HCT116 (cell line): ENCODE measurements around the gene NAA20. TPM values are rescaled to one million over a fixed set of nuclear protein-coding genes. Genes with fewer than 3 reads are reported as not detected.

ENCODE experiments used
- ATAC-seq: fragments of 200-7000 bp; cut with Tn5 transposase; 2 replicates; pipeline ENCODE4 v1.9.1; 2020; ENCODE audit warnings: mild to moderate bottlenecking, moderate library complexity
- BruUV-seq: library from RNA; stranded (reverse); fragments of 400-500 nt; replicated peaks from 2 replicates; lab custom pipeline; 2021; lab: Mats Ljungman, UMichigan
- CTCF ChIA-PET: fragments of 300-600 bp; sonication (Branson Sonifier 250); formaldehyde crosslinking; loops from one replicate; lab custom pipeline; 2021; ENCODE audit warnings: antibody characterized with exemption; lab: Charles Lee
- POLR2A ChIA-PET: fragments of 300-600, 350-600 bp; sonication (Branson Sonifier 250); formaldehyde crosslinking; loops from one replicate; lab custom pipeline; 2021; ENCODE audit warnings: antibody characterized with exemption; lab: Charles Lee
- RAD21 ChIA-PET, 2 experiments: fragments of 300-600 bp; sonication (Branson Sonifier 250); formaldehyde crosslinking; loops; one replicate each; lab custom pipeline; 2023; ENCODE audit warnings: low total read pairs in 2 of 2; ENCODE audit not compliant: uncharacterized antibody in 2 of 2, unreplicated experiment in 2 of 2, low non-redundant PET in 1 of 2; lab: Charles Lee
- DNase-seq: peaks from one replicate; pipeline ENCODE4 v3.0.0-alpha.2; 2010; ENCODE audit warnings: low read depth, low spot score
- H2AFZ ChIP-seq: fragments of 200-600 bp; shearing (Covaris generic), sonication (generic); 2 replicates; pipeline ENCODE4 v1.6.1; 2017; ENCODE audit warnings: low read depth, mixed run types, mixed read lengths, antibody characterized with exemption, low read length; ENCODE audit not compliant: poor library complexity, severe bottlenecking
- H3K27ac ChIP-seq: 2 replicates; pipeline ENCODE4 v1.5.1; 2012; ENCODE audit warnings: low read depth, low read length
- H3K27me3 ChIP-seq: fragments of 200-600 bp; sonication (generic); 2 replicates; pipeline ENCODE4 v1.6.1; 2016; ENCODE audit warnings: mixed run types, low read length, mixed read lengths; ENCODE audit not compliant: insufficient read depth
- H3K36me3 ChIP-seq, 2 experiments: fragments of 200-500 bp in 1 of 2; fragments of 200-600 bp in 1 of 2; sonication (Bioruptor generic) in 1 of 2; sonication (generic) in 1 of 2; 2 replicates each; pipeline versions ENCODE4 v1.5.1 to v1.6.1; 2014 to 2016; ENCODE audit warnings: low read length in 2 of 2, inconsistent platforms in 1 of 2, mixed read lengths in 1 of 2, mixed run types in 1 of 2; ENCODE audit not compliant: insufficient read depth in 2 of 2, control insufficient read depth in 1 of 2
- H3K4me1 ChIP-seq, 2 experiments: fragments of 200-600 bp in 1 of 2; sonication (generic) in 1 of 2; 2 replicates each; pipeline versions ENCODE4 v1.5.1 to v1.6.1; 2012 to 2017; ENCODE audit warnings: low read length in 2 of 2, inconsistent platforms in 1 of 2, mild to moderate bottlenecking in 1 of 2, mixed read lengths in 1 of 2, mixed run types in 1 of 2, moderate library complexity in 1 of 2; ENCODE audit not compliant: insufficient read depth in 2 of 2, control insufficient read depth in 1 of 2
- H3K4me2 ChIP-seq: fragments of 200-600 bp; sonication (generic); 2 replicates; pipeline ENCODE4 v1.6.1; 2017; ENCODE audit warnings: mixed run types, low read length, mixed read lengths
- H3K4me3 ChIP-seq, 2 experiments: fragments of 200-600 bp in 1 of 2; sonication (generic) in 1 of 2; replicated peaks in 1 of 2; 2 replicates each; pipeline ENCODE4 v1.5.1; 2011 to 2016; ENCODE audit warnings: low read length in 2 of 2, control low read depth in 1 of 2, low read depth in 1 of 2, mild to moderate bottlenecking in 1 of 2, mixed read lengths in 1 of 2, mixed run types in 1 of 2
- H3K79me2 ChIP-seq: fragments of 200-600 bp; sonication (generic); 2 replicates; pipeline ENCODE4 v1.6.1; 2017; ENCODE audit warnings: mild to moderate bottlenecking, mixed run types, low read length, moderate library complexity, mixed read lengths; ENCODE audit not compliant: insufficient read depth
- H3K9ac ChIP-seq: fragments of 200-600 bp; sonication (generic); 2 replicates; pipeline ENCODE4 v1.6.1; 2016; ENCODE audit warnings: low read length, mixed read lengths
- H3K9me2 ChIP-seq: fragments of 200-600 bp; sonication (generic), shearing (Covaris generic); 2 replicates; pipeline ENCODE4 v1.6.1; 2017; ENCODE audit warnings: mixed run types, mild to moderate bottlenecking, moderate library complexity; ENCODE audit not compliant: insufficient read depth
- H3K9me3 ChIP-seq, 2 experiments: fragments of 200-500 bp in 1 of 2; fragments of 200-600 bp in 1 of 2; sonication (Bioruptor generic) in 1 of 2; sonication (generic) in 1 of 2; 2 replicates each; pipeline ENCODE4 v1.6.1; 2014 to 2017; ENCODE audit warnings: low read length in 2 of 2, mixed read lengths in 2 of 2, inconsistent platforms in 1 of 2, low read depth in 1 of 2, mild to moderate bottlenecking in 1 of 2, mixed run types in 1 of 2, moderate library complexity in 1 of 2; ENCODE audit not compliant: control insufficient read depth in 1 of 2, insufficient read depth in 1 of 2
- H4K20me1 ChIP-seq: fragments of 200-600 bp; sonication (generic), shearing (Covaris generic); 2 replicates; pipeline ENCODE4 v1.6.1; 2017; ENCODE audit warnings: mixed run types, mild to moderate bottlenecking, moderate library complexity; ENCODE audit not compliant: insufficient read depth
- CBX3 ChIP-seq: IDR thresholded peaks from 2 replicates; pipeline ENCODE4 v1.6.1; 2012; ENCODE audit warnings: low read depth
- EGR1 ChIP-seq: IDR thresholded peaks from 2 replicates; pipeline ENCODE4 v1.6.1; 2012; ENCODE audit warnings: low read depth
- EZH2 ChIP-seq: fragments of 200-600 bp; sonication (generic); IDR thresholded peaks from 2 replicates; pipeline ENCODE4 v1.6.1; 2017; ENCODE audit warnings: antibody characterized with exemption, mixed run types
- FOSL1 ChIP-seq: IDR thresholded peaks from 2 replicates; pipeline ENCODE4 v1.6.1; 2012; ENCODE audit warnings: low read depth
- JUND ChIP-seq: IDR thresholded peaks from 2 replicates; pipeline ENCODE4 v1.6.1; 2012
- POLR2A ChIP-seq: IDR thresholded peaks from 2 replicates; pipeline ENCODE4 v1.7.0; 2011; ENCODE audit warnings: borderline replicate concordance; ENCODE audit not compliant: insufficient read depth, insufficient read length; ENCODE audit errors: extremely low read depth
- RAD21 ChIP-seq: IDR thresholded peaks from 2 replicates; pipeline ENCODE4 v1.6.1; 2012; ENCODE audit warnings: low read depth, mild to moderate bottlenecking
- REST ChIP-seq: IDR thresholded peaks from 2 replicates; pipeline ENCODE4 v1.6.1; 2012; ENCODE audit warnings: low read depth
- SIN3A ChIP-seq: IDR thresholded peaks from 2 replicates; pipeline ENCODE4 v1.6.1; 2012; ENCODE audit warnings: low read depth
- SRF ChIP-seq: IDR thresholded peaks from 2 replicates; pipeline ENCODE4 v1.6.1; 2012; ENCODE audit warnings: low read depth
- TCF7L2 ChIP-seq: IDR thresholded peaks from 2 replicates; pipeline ENCODE4 v1.7.0; 2011; ENCODE audit warnings: borderline replicate concordance, inconsistent platforms; ENCODE audit not compliant: insufficient read depth, insufficient read length; ENCODE audit errors: extremely low read depth
- YY1 ChIP-seq: IDR thresholded peaks from 2 replicates; pipeline ENCODE4 v1.6.1; 2011; ENCODE audit warnings: low read length, low read depth, moderate library complexity, mild to moderate bottlenecking; ENCODE audit not compliant: insufficient replicate concordance; ENCODE audit errors: extremely low read depth
- ZBTB33 ChIP-seq: IDR thresholded peaks from 2 replicates; pipeline ENCODE4 v1.6.1; 2011; ENCODE audit warnings: mild to moderate bottlenecking, low read length, moderate library complexity; ENCODE audit not compliant: insufficient replicate concordance; ENCODE audit errors: extremely low read depth
- ZFX ChIP-seq: fragments of 450-650 bp; IDR thresholded peaks from 2 replicates; pipeline ENCODE4 v1.6.1; 2017
- intact Hi-C: fragments of 100-400 bp; cut with micrococcal nuclease; formaldehyde crosslinking; loops from 2 replicates; pipeline ENCODE4 v1.10.0; 2022
- total RNA-seq: library from RNA; stranded (reverse); gene quantifications from one replicate; pipeline ENCODE4 v1.2.1, GENCODE V29; 2021; ENCODE audit not compliant: unreplicated experiment
- TF ChIP-seq, protein P1 (sequence below), 3 experiments: fragments of 200-600 bp in 1 of 3; sonication (generic) in 1 of 3; IDR thresholded peaks in 2 of 3; conservative IDR thresholded peaks in 1 of 3; 2 replicates each; pipeline ENCODE4 v1.5.1; 2012 to 2017; ENCODE audit warnings: low read depth in 2 of 3, low read length in 2 of 3, antibody characterized with exemption in 1 of 3, borderline replicate concordance in 1 of 3, control low read depth in 1 of 3, mild to moderate bottlenecking in 1 of 3, mixed read lengths in 1 of 3, mixed run types in 1 of 3, moderate library complexity in 1 of 3; ENCODE audit not compliant: insufficient read depth in 1 of 3
- TF ChIP-seq, protein P2 (sequence below): IDR thresholded peaks from 2 replicates; pipeline ENCODE4 v1.6.1; 2012
- TF ChIP-seq, protein P3 (sequence below): IDR thresholded peaks from 2 replicates; pipeline ENCODE4 v1.6.1; 2012

NAA20 gene
- total RNA-seq, 1 experiment from 2014 or later: 71.5 TPM

DNA sequence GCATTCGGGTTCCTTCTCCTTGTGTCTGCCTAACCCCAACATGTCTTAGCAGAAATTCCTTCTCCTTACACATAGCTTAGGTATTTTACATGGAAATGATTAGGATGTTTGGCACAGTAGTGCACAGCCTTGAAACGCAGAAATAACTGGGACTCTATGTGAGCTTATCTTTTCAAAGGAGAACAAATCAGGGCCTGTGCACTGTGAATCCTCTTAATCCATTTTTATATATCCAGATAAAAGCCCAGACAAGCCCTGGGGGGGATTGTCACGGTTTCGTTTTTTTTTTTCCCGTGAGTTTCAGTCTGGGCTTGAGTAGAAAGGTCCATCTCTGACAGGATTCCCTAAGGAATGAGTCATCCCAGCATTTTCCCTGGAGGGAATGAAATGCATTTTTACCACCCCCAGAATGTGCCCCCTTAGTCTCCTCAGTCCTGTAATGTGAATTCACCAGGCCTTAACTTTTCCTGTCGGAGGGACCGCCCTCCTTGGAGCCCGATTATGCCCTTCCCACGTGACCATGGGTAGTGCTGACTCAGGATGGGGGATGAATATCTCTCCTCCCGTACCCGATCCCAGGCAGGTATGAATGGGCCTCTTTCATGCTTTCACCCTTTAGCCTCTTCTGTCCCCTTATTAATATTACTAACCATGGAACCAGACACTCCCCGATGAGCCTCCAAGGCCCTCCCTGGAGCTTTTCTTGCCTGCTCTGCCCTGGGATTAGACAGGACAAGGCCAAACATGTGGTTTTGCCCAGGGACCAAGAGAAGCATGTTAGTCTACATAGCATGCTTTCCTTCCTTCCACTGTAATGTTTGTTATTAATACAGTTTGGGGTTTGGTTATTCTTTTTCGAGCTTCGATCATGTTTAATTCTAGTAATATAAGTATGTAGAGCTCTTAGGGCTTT, 23.9 kb upstream of the NAA20 start:
- RAD21 ChIA-PET: interaction anchor here in 1 of 2 experiments (0.6 to 1.1 kb wide), 2 partner anchors 16 to 81 kb away, joined by 3 to 4 read pairs; no protein-coding TSS in a partner anchor
- no peak for TF ChIP-seq ZBTB33
- no peak for TF ChIP-seq REST
- no peak for TF ChIP-seq TCF7L2
- peak; percentile 44 for TF ChIP-seq POLR2A
- TF ChIP-seq EGR1: no peak
- peak; percentile 52 for TF ChIP-seq FOSL1
- TF ChIP-seq SIN3A: no peak; the same call in 1 of the 2 replicates
- TF ChIP-seq, protein P1, sequence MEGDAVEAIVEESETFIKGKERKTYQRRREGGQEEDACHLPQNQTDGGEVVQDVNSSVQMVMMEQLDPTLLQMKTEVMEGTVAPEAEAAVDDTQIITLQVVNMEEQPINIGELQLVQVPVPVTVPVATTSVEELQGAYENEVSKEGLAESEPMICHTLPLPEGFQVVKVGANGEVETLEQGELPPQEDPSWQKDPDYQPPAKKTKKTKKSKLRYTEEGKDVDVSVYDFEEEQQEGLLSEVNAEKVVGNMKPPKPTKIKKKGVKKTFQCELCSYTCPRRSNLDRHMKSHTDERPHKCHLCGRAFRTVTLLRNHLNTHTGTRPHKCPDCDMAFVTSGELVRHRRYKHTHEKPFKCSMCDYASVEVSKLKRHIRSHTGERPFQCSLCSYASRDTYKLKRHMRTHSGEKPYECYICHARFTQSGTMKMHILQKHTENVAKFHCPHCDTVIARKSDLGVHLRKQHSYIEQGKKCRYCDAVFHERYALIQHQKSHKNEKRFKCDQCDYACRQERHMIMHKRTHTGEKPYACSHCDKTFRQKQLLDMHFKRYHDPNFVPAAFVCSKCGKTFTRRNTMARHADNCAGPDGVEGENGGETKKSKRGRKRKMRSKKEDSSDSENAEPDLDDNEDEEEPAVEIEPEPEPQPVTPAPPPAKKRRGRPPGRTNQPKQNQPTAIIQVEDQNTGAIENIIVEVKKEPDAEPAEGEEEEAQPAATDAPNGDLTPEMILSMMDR (IDR thresholded peaks at IDR 0.05 in 2 of 3, conservative IDR thresholded peaks at IDR 0.05 in 1 of 3; ENCODE audit: borderline replicate concordance in 1 of 3, insufficient read depth in 1 of 3, low read depth in 2 of 3, low read length in 2 of 3): no peak
- no peak for TF ChIP-seq SRF
- TF ChIP-seq CBX3: peak; percentile 34; the same call in 1 of the 2 replicates
- TF ChIP-seq, protein P2, sequence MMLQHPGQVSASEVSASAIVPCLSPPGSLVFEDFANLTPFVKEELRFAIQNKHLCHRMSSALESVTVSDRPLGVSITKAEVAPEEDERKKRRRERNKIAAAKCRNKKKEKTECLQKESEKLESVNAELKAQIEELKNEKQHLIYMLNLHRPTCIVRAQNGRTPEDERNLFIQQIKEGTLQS: no peak
- no peak for TF ChIP-seq YY1
- peak; percentile 41; the same call in 1 of the 2 replicates for TF ChIP-seq ZFX
- TF ChIP-seq, protein P3, sequence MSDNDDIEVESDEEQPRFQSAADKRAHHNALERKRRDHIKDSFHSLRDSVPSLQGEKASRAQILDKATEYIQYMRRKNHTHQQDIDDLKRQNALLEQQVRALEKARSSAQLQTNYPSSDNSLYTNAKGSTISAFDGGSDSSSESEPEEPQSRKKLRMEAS: peak; percentile 22; the same call in 1 of the 2 replicates
- no peak for TF ChIP-seq RAD21
- peak; percentile 77 for TF ChIP-seq JUND
- no peak for TF ChIP-seq EZH2

More for the DNA sequence above, 23.9 kb upstream of the NAA20 start:
- DNase-seq (peak; percentile 67), ATAC-seq (peak; percentile 84)
- Histone ChIP-seq H3K9me3 (no peaks in the 10 kb centered on the region), H3K27me3 (no peaks in the 10 kb centered on the region), H2AFZ (peak overlapping the region; percentile 62), H3K79me2 (no peaks in the 10 kb centered on the region), H4K20me1 (no peaks in the 10 kb centered on the region), H3K27ac (peak overlapping the region; percentile 94), H3K9ac (peak overlapping the region; percentile 62), H3K36me3 (no peaks in the 10 kb centered on the region), H3K9me2 (no peaks in the 10 kb centered on the region), H3K4me3 (peak overlapping the region; percentile 37 to 49), H3K4me2 (peak overlapping the region; percentile 72), H3K4me1 (peaks cover 32 to 44% of the 10 kb centered on the region in 2 experiments)
- POLR2A ChIA-PET: interaction anchor here (0.6 to 1.3 kb wide), 6 partner anchors 16 to 207 kb away, joined by 3 to 4 read pairs (median 3); partner anchors contain the start of gene NAA20
- CTCF ChIA-PET: interaction anchor here (0.9 to 2.8 kb wide), 6 partner anchors 9 to 210 kb away, joined by 5 to 14 read pairs (median 6); partner anchors contain the start of gene NAA20
- intact Hi-C loops: no loop called here
- no TSS peak for BruUV-seq
